Stomach (tissue), 4 donors: ENCODE measurements around the gene BABAM1.

Experiments
- CTCF ChIP-seq, 7 experiments: fragments of 450-650 bp in 4 of 7; fragments of 200-600 bp in 3 of 7; sonication (generic) in 3 of 7; IDR thresholded peaks; one replicate each; pipeline ENCODE4 v1.5.1; 2016 to 2019; ENCODE audit warnings: antibody characterized with exemption in 7 of 7, control low read depth in 2 of 7, mild to moderate bottlenecking in 1 of 7
- POLR2AphosphoS5 ChIP-seq, 3 donors: sonication (generic); formaldehyde crosslinking; IDR thresholded peaks; one replicate each; pipeline ENCODE4 v1.6.1; 2016; ENCODE audit warnings: antibody characterized with exemption in 3 of 3

GRCh38 chr19:17234911-17235299, 32.3 kb upstream of the BABAM1 start:
- TF ChIP-seq CTCF (IDR thresholded peaks at IDR 0.05), result no peak
- no peak for TF ChIP-seq POLR2AphosphoS5 (IDR thresholded peaks at IDR 0.05)
